HCT116 (cell line): ENCODE measurements around the gene SLAMF8. TPM values are rescaled to one million over a fixed set of nuclear protein-coding genes. Genes with fewer than 3 reads are reported as not detected.

ENCODE experiments used
- ATAC-seq: fragments of 200-7000 bp; cut with Tn5 transposase; 2 replicates; pipeline ENCODE4 v1.9.1; 2020; ENCODE audit warnings: mild to moderate bottlenecking, moderate library complexity
- BruUV-seq: library from RNA; stranded (reverse); fragments of 400-500 nt; replicated peaks from 2 replicates; lab custom pipeline; 2021; lab: Mats Ljungman, UMichigan
- CTCF ChIA-PET: fragments of 300-600 bp; sonication (Branson Sonifier 250); formaldehyde crosslinking; loops from one replicate; lab custom pipeline; 2021; ENCODE audit warnings: antibody characterized with exemption; lab: Charles Lee
- POLR2A ChIA-PET: fragments of 300-600, 350-600 bp; sonication (Branson Sonifier 250); formaldehyde crosslinking; loops from one replicate; lab custom pipeline; 2021; ENCODE audit warnings: antibody characterized with exemption; lab: Charles Lee
- RAD21 ChIA-PET, 2 experiments: fragments of 300-600 bp; sonication (Branson Sonifier 250); formaldehyde crosslinking; loops; one replicate each; lab custom pipeline; 2023; ENCODE audit warnings: low total read pairs in 2 of 2; ENCODE audit not compliant: uncharacterized antibody in 2 of 2, unreplicated experiment in 2 of 2, low non-redundant PET in 1 of 2; lab: Charles Lee
- DNase-seq: peaks from one replicate; pipeline ENCODE4 v3.0.0-alpha.2; 2010; ENCODE audit warnings: low read depth, low spot score
- H2AFZ ChIP-seq: fragments of 200-600 bp; shearing (Covaris generic), sonication (generic); 2 replicates; pipeline ENCODE4 v1.6.1; 2017; ENCODE audit warnings: low read depth, mixed run types, mixed read lengths, antibody characterized with exemption, low read length; ENCODE audit not compliant: poor library complexity, severe bottlenecking
- H3K27ac ChIP-seq: 2 replicates; pipeline ENCODE4 v1.5.1; 2012; ENCODE audit warnings: low read depth, low read length
- H3K27me3 ChIP-seq: fragments of 200-600 bp; sonication (generic); 2 replicates; pipeline ENCODE4 v1.6.1; 2016; ENCODE audit warnings: mixed run types, low read length, mixed read lengths; ENCODE audit not compliant: insufficient read depth
- H3K36me3 ChIP-seq, 2 experiments: fragments of 200-500 bp in 1 of 2; fragments of 200-600 bp in 1 of 2; sonication (Bioruptor generic) in 1 of 2; sonication (generic) in 1 of 2; 2 replicates each; pipeline versions ENCODE4 v1.5.1 to v1.6.1; 2014 to 2016; ENCODE audit warnings: low read length in 2 of 2, inconsistent platforms in 1 of 2, mixed read lengths in 1 of 2, mixed run types in 1 of 2; ENCODE audit not compliant: insufficient read depth in 2 of 2, control insufficient read depth in 1 of 2
- H3K4me1 ChIP-seq, 2 experiments: fragments of 200-600 bp in 1 of 2; sonication (generic) in 1 of 2; 2 replicates each; pipeline versions ENCODE4 v1.5.1 to v1.6.1; 2012 to 2017; ENCODE audit warnings: low read length in 2 of 2, inconsistent platforms in 1 of 2, mild to moderate bottlenecking in 1 of 2, mixed read lengths in 1 of 2, mixed run types in 1 of 2, moderate library complexity in 1 of 2; ENCODE audit not compliant: insufficient read depth in 2 of 2, control insufficient read depth in 1 of 2
- H3K4me2 ChIP-seq: fragments of 200-600 bp; sonication (generic); 2 replicates; pipeline ENCODE4 v1.6.1; 2017; ENCODE audit warnings: mixed run types, low read length, mixed read lengths
- H3K4me3 ChIP-seq, 2 experiments: fragments of 200-600 bp in 1 of 2; sonication (generic) in 1 of 2; replicated peaks in 1 of 2; 2 replicates each; pipeline ENCODE4 v1.5.1; 2011 to 2016; ENCODE audit warnings: low read length in 2 of 2, control low read depth in 1 of 2, low read depth in 1 of 2, mild to moderate bottlenecking in 1 of 2, mixed read lengths in 1 of 2, mixed run types in 1 of 2
- H3K79me2 ChIP-seq: fragments of 200-600 bp; sonication (generic); 2 replicates; pipeline ENCODE4 v1.6.1; 2017; ENCODE audit warnings: mild to moderate bottlenecking, mixed run types, low read length, moderate library complexity, mixed read lengths; ENCODE audit not compliant: insufficient read depth
- H3K9ac ChIP-seq: fragments of 200-600 bp; sonication (generic); 2 replicates; pipeline ENCODE4 v1.6.1; 2016; ENCODE audit warnings: low read length, mixed read lengths
- H3K9me2 ChIP-seq: fragments of 200-600 bp; sonication (generic), shearing (Covaris generic); 2 replicates; pipeline ENCODE4 v1.6.1; 2017; ENCODE audit warnings: mixed run types, mild to moderate bottlenecking, moderate library complexity; ENCODE audit not compliant: insufficient read depth
- H3K9me3 ChIP-seq, 2 experiments: fragments of 200-500 bp in 1 of 2; fragments of 200-600 bp in 1 of 2; sonication (Bioruptor generic) in 1 of 2; sonication (generic) in 1 of 2; 2 replicates each; pipeline ENCODE4 v1.6.1; 2014 to 2017; ENCODE audit warnings: low read length in 2 of 2, mixed read lengths in 2 of 2, inconsistent platforms in 1 of 2, low read depth in 1 of 2, mild to moderate bottlenecking in 1 of 2, mixed run types in 1 of 2, moderate library complexity in 1 of 2; ENCODE audit not compliant: control insufficient read depth in 1 of 2, insufficient read depth in 1 of 2
- H4K20me1 ChIP-seq: fragments of 200-600 bp; sonication (generic), shearing (Covaris generic); 2 replicates; pipeline ENCODE4 v1.6.1; 2017; ENCODE audit warnings: mixed run types, mild to moderate bottlenecking, moderate library complexity; ENCODE audit not compliant: insufficient read depth
- ATF3 ChIP-seq: IDR thresholded peaks from 2 replicates; pipeline ENCODE4 v1.6.1; 2012
- CEBPB ChIP-seq: IDR thresholded peaks from 2 replicates; pipeline ENCODE4 v1.6.1; 2012; ENCODE audit warnings: low read depth
- RAD21 ChIP-seq: IDR thresholded peaks from 2 replicates; pipeline ENCODE4 v1.6.1; 2012; ENCODE audit warnings: low read depth, mild to moderate bottlenecking
- SP1 ChIP-seq: IDR thresholded peaks from 2 replicates; pipeline ENCODE4 v1.6.1; 2012; ENCODE audit warnings: low read depth
- ZBTB33 ChIP-seq: IDR thresholded peaks from 2 replicates; pipeline ENCODE4 v1.6.1; 2011; ENCODE audit warnings: mild to moderate bottlenecking, low read length, moderate library complexity; ENCODE audit not compliant: insufficient replicate concordance; ENCODE audit errors: extremely low read depth
- intact Hi-C: fragments of 100-400 bp; cut with micrococcal nuclease; formaldehyde crosslinking; loops from 2 replicates; pipeline ENCODE4 v1.10.0; 2022
- total RNA-seq: library from RNA; stranded (reverse); gene quantifications from one replicate; pipeline ENCODE4 v1.2.1, GENCODE V29; 2021; ENCODE audit not compliant: unreplicated experiment
- TF ChIP-seq, protein P1 (sequence below), 3 experiments: fragments of 200-600 bp in 1 of 3; sonication (generic) in 1 of 3; IDR thresholded peaks in 2 of 3; conservative IDR thresholded peaks in 1 of 3; 2 replicates each; pipeline ENCODE4 v1.5.1; 2012 to 2017; ENCODE audit warnings: low read depth in 2 of 3, low read length in 2 of 3, antibody characterized with exemption in 1 of 3, borderline replicate concordance in 1 of 3, control low read depth in 1 of 3, mild to moderate bottlenecking in 1 of 3, mixed read lengths in 1 of 3, mixed run types in 1 of 3, moderate library complexity in 1 of 3; ENCODE audit not compliant: insufficient read depth in 1 of 3

The SLAMF8 gene
- total RNA-seq, 1 experiment from 2014 or later: not detected

DNA sequence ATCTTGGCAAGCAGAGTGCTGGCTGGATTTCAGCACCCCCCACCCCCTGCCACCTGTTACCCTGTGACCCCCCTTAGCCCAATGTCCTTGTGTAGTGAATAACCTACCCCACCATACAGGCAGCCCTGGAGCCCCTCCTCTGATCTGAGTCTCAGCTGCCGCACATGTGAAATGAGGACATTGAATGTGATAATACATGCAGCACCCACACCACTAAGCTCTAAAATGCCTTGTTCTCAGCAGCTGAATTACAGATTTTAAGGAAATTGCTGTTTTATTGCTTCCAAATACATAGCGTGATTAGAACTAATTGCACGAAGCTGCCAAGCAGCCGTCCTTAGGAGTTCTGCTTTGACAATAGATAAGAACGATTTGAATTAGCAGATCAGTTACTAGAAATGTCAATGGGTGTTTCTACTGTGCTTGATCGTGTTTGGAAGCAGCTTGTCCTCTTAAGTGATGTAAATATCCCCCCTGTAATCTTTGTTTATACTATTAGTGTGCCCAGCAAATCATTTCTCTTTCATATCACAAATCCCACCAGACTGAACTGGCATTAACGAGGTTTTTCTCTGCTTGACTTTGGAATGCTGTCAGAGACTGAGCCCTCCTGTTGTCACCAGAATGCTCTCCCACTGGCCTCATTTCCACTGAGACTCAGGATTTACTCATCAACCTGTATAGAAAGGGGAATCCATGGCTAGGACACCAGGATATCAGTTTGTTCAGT, 4.9 kb downstream of the SLAMF8 start:
- no peaks in the 10 kb centered on the region for H3K9me2 ChIP-seq
- H3K9ac ChIP-seq: no peak overlapping the region
- no peak overlapping the region for H2AFZ ChIP-seq
- ATAC-seq (no peak), DNase-seq (no peak)
- ChIA-PET RAD21 (no interaction called here), POLR2A (no interaction called here), CTCF (interaction anchor here (0.9 to 1.6 kb wide), 3 partner anchors 33 to 61 kb away, joined by 3 to 4 read pairs (median 3); no protein-coding TSS in a partner anchor)
- TF ChIP-seq SP1 (no peak), CEBPB (no peak), ZBTB33 (no peak), RAD21 (no peak), ATF3 (no peak)
- TF ChIP-seq, protein P1, sequence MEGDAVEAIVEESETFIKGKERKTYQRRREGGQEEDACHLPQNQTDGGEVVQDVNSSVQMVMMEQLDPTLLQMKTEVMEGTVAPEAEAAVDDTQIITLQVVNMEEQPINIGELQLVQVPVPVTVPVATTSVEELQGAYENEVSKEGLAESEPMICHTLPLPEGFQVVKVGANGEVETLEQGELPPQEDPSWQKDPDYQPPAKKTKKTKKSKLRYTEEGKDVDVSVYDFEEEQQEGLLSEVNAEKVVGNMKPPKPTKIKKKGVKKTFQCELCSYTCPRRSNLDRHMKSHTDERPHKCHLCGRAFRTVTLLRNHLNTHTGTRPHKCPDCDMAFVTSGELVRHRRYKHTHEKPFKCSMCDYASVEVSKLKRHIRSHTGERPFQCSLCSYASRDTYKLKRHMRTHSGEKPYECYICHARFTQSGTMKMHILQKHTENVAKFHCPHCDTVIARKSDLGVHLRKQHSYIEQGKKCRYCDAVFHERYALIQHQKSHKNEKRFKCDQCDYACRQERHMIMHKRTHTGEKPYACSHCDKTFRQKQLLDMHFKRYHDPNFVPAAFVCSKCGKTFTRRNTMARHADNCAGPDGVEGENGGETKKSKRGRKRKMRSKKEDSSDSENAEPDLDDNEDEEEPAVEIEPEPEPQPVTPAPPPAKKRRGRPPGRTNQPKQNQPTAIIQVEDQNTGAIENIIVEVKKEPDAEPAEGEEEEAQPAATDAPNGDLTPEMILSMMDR (IDR thresholded peaks at IDR 0.05 in 2 of 3, conservative IDR thresholded peaks at IDR 0.05 in 1 of 3; ENCODE audit: borderline replicate concordance in 1 of 3, insufficient read depth in 1 of 3, low read depth in 2 of 3, low read length in 2 of 3): no peak
- H3K9me3 ChIP-seq: no peaks in the 10 kb centered on the region
- no peaks in the 10 kb centered on the region for H3K79me2 ChIP-seq
- BruUV-seq: no TSS peak
- no peak overlapping the region for H3K4me2 ChIP-seq
- no peak overlapping the region for H3K4me3 ChIP-seq
- H3K27me3 ChIP-seq: no peaks in the 10 kb centered on the region
- intact Hi-C loops: no loop called here
- H4K20me1 ChIP-seq: no peaks in the 10 kb centered on the region
- H3K36me3 ChIP-seq: no peaks in the 10 kb centered on the region
- H3K4me1 ChIP-seq: peaks cover 0 to 12% of the 10 kb centered on the region in 2 experiments; a peak in 1 of 4 replicates
- H3K27ac ChIP-seq: no peak overlapping the region
